ENCODE results near the gene ATP1A4. TPM values are rescaled to one million over a fixed set of nuclear protein-coding genes. Genes with fewer than 3 reads are reported as not detected.

ATP1A4 gene
- not detected in 2 replicates for total RNA-seq (2014; rRNA removed; shearing (Covaris generic); ENCODE audit: low replicate concordance)

- H3K9me2 ChIP-seq (replicated peaks; ENCODE audit: insufficient read depth, low read length) = no peaks in the 10 kb centered on the region
- H4K20me1 ChIP-seq (ENCODE audit: insufficient read depth, low read depth, low read length) = no peaks in the 10 kb centered on the region
- H3K9me3 ChIP-seq (ENCODE audit: low read length) = no peaks in the 10 kb centered on the region
- no peak within 1 kb of the TSS for H2AFZ ChIP-seq (ENCODE audit: low read length)
- H3K4me2 ChIP-seq (ENCODE audit: low read depth, low read length, poor library complexity, severe bottlenecking) = no peak within 1 kb of the TSS
- DNase-seq = no peak
- no peak within 1 kb of the TSS for H3K27ac ChIP-seq (ENCODE audit: low read length)
- no peaks in the 10 kb centered on the region for H3K4me1 ChIP-seq (ENCODE audit: low read length)
- H3K27me3 ChIP-seq (ENCODE audit: low read length) = no peaks in the 10 kb centered on the region
- no peaks in the 10 kb centered on the region for H3K36me3 ChIP-seq (ENCODE audit: insufficient read depth, low read length)
- no peak within 1 kb of the TSS for H3K9ac ChIP-seq (ENCODE audit: low read length)
- H3K79me2 ChIP-seq (ENCODE audit: low read length) = no peaks in the 10 kb centered on the region
- H3K4me3 ChIP-seq (ENCODE audit: low read length) = no peak within 1 kb of the TSS
Observed at GRCh38 chr1:160151303-160151702, at the start of gene ATP1A4. Gene ATP1A4, plus strand, starts transcription at chr1:160151603. Its CDS starts 438 bp downstream, at chr1:160152041.

- Histone ChIP-seq H4K20me1 (ENCODE audit: insufficient read depth, low read depth, low read length) (0 out of 2 replicates have a peak, but pooled peaks cover 3% of the 10 kb centered on the region), H3K4me3 (ENCODE audit: low read length) (no peak overlapping the region), H3K9me2 (replicated peaks; ENCODE audit: insufficient read depth, low read length) (no peaks in the 10 kb centered on the region), H3K9ac (ENCODE audit: low read length) (no peak overlapping the region), H3K4me2 (ENCODE audit: low read depth, low read length, poor library complexity, severe bottlenecking) (no peak overlapping the region), H3K36me3 (ENCODE audit: insufficient read depth, low read length) (no peaks in the 10 kb centered on the region), H3K79me2 (ENCODE audit: low read length) (peaks cover 13% of the 10 kb centered on the region), H3K27me3 (ENCODE audit: low read length) (no peaks in the 10 kb centered on the region), H3K9me3 (ENCODE audit: low read length) (no peaks in the 10 kb centered on the region), H3K27ac (ENCODE audit: low read length) (no peak overlapping the region), H2AFZ (ENCODE audit: low read length) (peak overlapping the region; percentile 79; the same call in 1 of the 2 replicates), H3K4me1 (ENCODE audit: low read length) (peaks cover 20% of the 10 kb centered on the region)
- no peak for DNase-seq
Observed at GRCh38 chr1:160101717-160102522, 49.5 kb upstream of the ATP1A4 start.

GRCh38 chr1:160103658-160104408 lies 47.6 kb upstream of the ATP1A4 start:
- Histone ChIP-seq H3K4me2 (ENCODE audit: low read depth, low read length, poor library complexity, severe bottlenecking) (no peak overlapping the region), H4K20me1 (ENCODE audit: insufficient read depth, low read depth, low read length) (no peaks in the 10 kb centered on the region)

GRCh38 chr1:160104486-160104885 lies 46.9 kb upstream of the ATP1A4 start:
- H3K79me2 ChIP-seq (ENCODE audit: low read length) = no peaks in the 10 kb centered on the region
- peaks cover 7% of the 10 kb centered on the region for H3K4me1 ChIP-seq (ENCODE audit: low read length)
- no peak overlapping the region for H3K9ac ChIP-seq (ENCODE audit: low read length)
- H3K9me3 ChIP-seq (ENCODE audit: low read length) = no peaks in the 10 kb centered on the region
- H3K4me3 ChIP-seq (ENCODE audit: low read length) = no peak overlapping the region
- H2AFZ ChIP-seq (ENCODE audit: low read length) = no peak overlapping the region
- DNase-seq = no peak
- no peaks in the 10 kb centered on the region for H3K27me3 ChIP-seq (ENCODE audit: low read length)
- H3K9me2 ChIP-seq (replicated peaks; ENCODE audit: insufficient read depth, low read length) = no peaks in the 10 kb centered on the region
- H4K20me1 ChIP-seq (ENCODE audit: insufficient read depth, low read depth, low read length) = no peaks in the 10 kb centered on the region
- no peaks in the 10 kb centered on the region for H3K36me3 ChIP-seq (ENCODE audit: insufficient read depth, low read length)
- H3K27ac ChIP-seq (ENCODE audit: low read length) = no peak overlapping the region
- H3K4me2 ChIP-seq (ENCODE audit: low read depth, low read length, poor library complexity, severe bottlenecking) = no peak overlapping the region

More at GRCh38 chr1:160103658-160104408, 47.6 kb upstream of the ATP1A4 start:
- H3K9ac ChIP-seq (ENCODE audit: low read length) = no peak overlapping the region
- no peak overlapping the region for H2AFZ ChIP-seq (ENCODE audit: low read length)
- no peaks in the 10 kb centered on the region for H3K79me2 ChIP-seq (ENCODE audit: low read length)
- H3K9me2 ChIP-seq (replicated peaks; ENCODE audit: insufficient read depth, low read length) = no peaks in the 10 kb centered on the region
- no peak overlapping the region for H3K27ac ChIP-seq (ENCODE audit: low read length)
- no peaks in the 10 kb centered on the region for H3K9me3 ChIP-seq (ENCODE audit: low read length)
- DNase-seq = no peak
- H3K4me1 ChIP-seq (ENCODE audit: low read length) = peaks cover 12% of the 10 kb centered on the region
- no peak overlapping the region for H3K4me3 ChIP-seq (ENCODE audit: low read length)
- H3K36me3 ChIP-seq (ENCODE audit: insufficient read depth, low read length) = no peaks in the 10 kb centered on the region
- H3K27me3 ChIP-seq (ENCODE audit: low read length) = no peaks in the 10 kb centered on the region

GRCh38 chr1:160105155-160105554 lies 46.2 kb upstream of the ATP1A4 start:
- H3K9me2 ChIP-seq (replicated peaks; ENCODE audit: insufficient read depth, low read length) = no peaks in the 10 kb centered on the region
- H3K4me1 ChIP-seq (ENCODE audit: low read length) = peaks cover 6% of the 10 kb centered on the region
- H3K4me3 ChIP-seq (ENCODE audit: low read length) = no peak overlapping the region
- no peak for DNase-seq
- H3K27me3 ChIP-seq (ENCODE audit: low read length) = no peaks in the 10 kb centered on the region
- H3K36me3 ChIP-seq (ENCODE audit: insufficient read depth, low read length) = no peaks in the 10 kb centered on the region
- H3K9me3 ChIP-seq (ENCODE audit: low read length) = no peaks in the 10 kb centered on the region
- H3K4me2 ChIP-seq (ENCODE audit: low read depth, low read length, poor library complexity, severe bottlenecking) = no peak overlapping the region
- H3K9ac ChIP-seq (ENCODE audit: low read length) = no peak overlapping the region
- no peaks in the 10 kb centered on the region for H4K20me1 ChIP-seq (ENCODE audit: insufficient read depth, low read depth, low read length)
- H3K79me2 ChIP-seq (ENCODE audit: low read length) = no peaks in the 10 kb centered on the region
- H2AFZ ChIP-seq (ENCODE audit: low read length) = no peak overlapping the region
- H3K27ac ChIP-seq (ENCODE audit: low read length) = no peak overlapping the region

GRCh38 chr1:160107512-160107911 lies 43.9 kb upstream of the ATP1A4 start:
- no peak overlapping the region for H3K9ac ChIP-seq (ENCODE audit: low read length)
- H3K9me2 ChIP-seq (replicated peaks; ENCODE audit: insufficient read depth, low read length) = no peaks in the 10 kb centered on the region
- H3K9me3 ChIP-seq (ENCODE audit: low read length) = no peaks in the 10 kb centered on the region
- no peak for DNase-seq
- no peaks in the 10 kb centered on the region for H4K20me1 ChIP-seq (ENCODE audit: insufficient read depth, low read depth, low read length)
- H3K36me3 ChIP-seq (ENCODE audit: insufficient read depth, low read length) = no peaks in the 10 kb centered on the region
- no peak overlapping the region for H2AFZ ChIP-seq (ENCODE audit: low read length)
- no peaks in the 10 kb centered on the region for H3K27me3 ChIP-seq (ENCODE audit: low read length)
- H3K4me2 ChIP-seq (ENCODE audit: low read depth, low read length, poor library complexity, severe bottlenecking) = no peak overlapping the region
- no peaks in the 10 kb centered on the region for H3K4me1 ChIP-seq (ENCODE audit: low read length)
- no peak overlapping the region for H3K4me3 ChIP-seq (ENCODE audit: low read length)
- H3K79me2 ChIP-seq (ENCODE audit: low read length) = no peaks in the 10 kb centered on the region
- H3K27ac ChIP-seq (ENCODE audit: low read length) = no peak overlapping the region

- Histone ChIP-seq H3K27ac (ENCODE audit: low read length) (no peak overlapping the region), H3K79me2 (ENCODE audit: low read length) (no peaks in the 10 kb centered on the region), H2AFZ (ENCODE audit: low read length) (no peak overlapping the region; the same call in 1 of the 2 replicates), H3K9ac (ENCODE audit: low read length) (no peak overlapping the region), H3K4me3 (ENCODE audit: low read length) (no peak overlapping the region), H3K36me3 (ENCODE audit: insufficient read depth, low read length) (no peaks in the 10 kb centered on the region), H3K9me3 (ENCODE audit: low read length) (no peaks in the 10 kb centered on the region), H4K20me1 (ENCODE audit: insufficient read depth, low read depth, low read length) (no peaks in the 10 kb centered on the region), H3K27me3 (ENCODE audit: low read length) (no peaks in the 10 kb centered on the region), H3K9me2 (replicated peaks; ENCODE audit: insufficient read depth, low read length) (no peaks in the 10 kb centered on the region), H3K4me2 (ENCODE audit: low read depth, low read length, poor library complexity, severe bottlenecking) (no peak overlapping the region), H3K4me1 (ENCODE audit: low read length) (no peaks in the 10 kb centered on the region)
- DNase-seq = peak; percentile 80
Observed at GRCh38 chr1:160108888-160109662, 42.3 kb upstream of the ATP1A4 start.

GRCh38 chr1:160109686-160110085 lies 41.7 kb upstream of the ATP1A4 start:
- DNase-seq = no peak
- H3K9ac ChIP-seq (ENCODE audit: low read length) = no peak overlapping the region
- H2AFZ ChIP-seq (ENCODE audit: low read length) = no peak overlapping the region
- H3K9me2 ChIP-seq (replicated peaks; ENCODE audit: insufficient read depth, low read length) = no peaks in the 10 kb centered on the region
- H3K4me1 ChIP-seq (ENCODE audit: low read length) = no peaks in the 10 kb centered on the region
- H3K4me3 ChIP-seq (ENCODE audit: low read length) = no peak overlapping the region
- no peaks in the 10 kb centered on the region for H4K20me1 ChIP-seq (ENCODE audit: insufficient read depth, low read depth, low read length)
- H3K27ac ChIP-seq (ENCODE audit: low read length) = no peak overlapping the region
- H3K4me2 ChIP-seq (ENCODE audit: low read depth, low read length, poor library complexity, severe bottlenecking) = no peak overlapping the region
- H3K27me3 ChIP-seq (ENCODE audit: low read length) = no peaks in the 10 kb centered on the region
- H3K9me3 ChIP-seq (ENCODE audit: low read length) = no peaks in the 10 kb centered on the region
- H3K79me2 ChIP-seq (ENCODE audit: low read length) = no peaks in the 10 kb centered on the region
- H3K36me3 ChIP-seq (ENCODE audit: insufficient read depth, low read length) = no peaks in the 10 kb centered on the region

Data from Karpas-422 (cell line).